GM12878 (cell line): ENCODE results near the gene MARCHF10. TPM values are rescaled to one million over a fixed set of nuclear protein-coding genes. Genes with fewer than 3 reads are reported as not detected.

ENCODE experiments used
- ATAC-seq: fragments of 200-7000 bp; cut with Tn5 transposase; 3 replicates; pipeline ENCODE4 v1.9.1; 2020; ENCODE audit warnings: mild to moderate bottlenecking, moderate library complexity
- BruUV-seq: library from RNA; stranded (reverse); fragments of 400-500 nt; replicated peaks from 2 replicates; lab custom pipeline; 2021; lab: Mats Ljungman, UMichigan
- CTCF ChIA-PET: fragments of 300-600 bp; sonication (Branson Sonifier 250); formaldehyde crosslinking; extraction: SDS; loops from one replicate; lab custom pipeline; 2021; ENCODE audit warnings: inconsistent platforms; lab: Yijun Ruan, JAX
- POLR2A ChIA-PET: fragments of 350-600 bp; formaldehyde crosslinking; extraction: SDS; loops from one replicate; lab custom pipeline; 2021; ENCODE audit warnings: inconsistent platforms; lab: Charles Lee
- RAD21 ChIA-PET: fragments of 300-600 bp; sonication (Branson Sonifier 250); formaldehyde crosslinking; loops from one replicate; lab custom pipeline; 2023; ENCODE audit warnings: antibody characterized with exemption; ENCODE audit not compliant: unreplicated experiment; lab: Charles Lee
- SMC1A ChIA-PET: fragments of 300-600 bp; sonication (Branson Sonifier 250); formaldehyde crosslinking; loops from one replicate; lab custom pipeline; 2023; ENCODE audit not compliant: unreplicated experiment, uncharacterized antibody; lab: Charles Lee
- DNase-seq: peaks from one replicate; pipeline ENCODE4 v3.0.0-alpha.2; 2011; ENCODE audit warnings: low read depth, low spot score
- FAIRE-seq: peaks from 3 replicates; lab custom pipeline; 2011; peaks lifted over from hg19 to GRCh38; lab: Jason Lieb, UNC
- H2AFZ ChIP-seq: 2 replicates; pipeline ENCODE4 v1.6.0; 2011; ENCODE audit warnings: low read depth, low read length, control low read depth; ENCODE audit not compliant: control insufficient read depth
- H3K27ac ChIP-seq: 2 replicates; pipeline ENCODE4 v1.5.1; 2011; ENCODE audit warnings: control low read depth; ENCODE audit not compliant: control insufficient read depth, insufficient read depth
- H3K27me3 ChIP-seq, 2 experiments: replicated peaks in 1 of 2; 2 replicates each; pipeline versions ENCODE4 v1.6.0 to v1.6.1; 2011; ENCODE audit warnings: low read length in 1 of 2; ENCODE audit not compliant: control insufficient read depth in 2 of 2, insufficient read depth in 2 of 2
- H3K36me3 ChIP-seq, 2 experiments: 2 replicates each; pipeline ENCODE4 v1.5.1; 2011; ENCODE audit warnings: low read length in 1 of 2; ENCODE audit not compliant: control insufficient read depth in 2 of 2, insufficient read depth in 2 of 2
- H3K4me1 ChIP-seq: 2 replicates; pipeline ENCODE4 v1.6.1; 2011; ENCODE audit warnings: mild to moderate bottlenecking, low read length, moderate library complexity, mixed read lengths; ENCODE audit not compliant: control insufficient read depth, insufficient read depth
- H3K4me2 ChIP-seq: 2 replicates; pipeline ENCODE4 v1.6.0; 2011; ENCODE audit warnings: control low read depth; ENCODE audit not compliant: control insufficient read depth, insufficient read depth
- H3K4me3 ChIP-seq: fragments of 200-600 bp; sonication (generic); 2 replicates; pipeline ENCODE4 v1.5.1; 2016
- H3K79me2 ChIP-seq: 2 replicates; pipeline ENCODE4 v1.6.0; 2011; ENCODE audit warnings: low read length; ENCODE audit not compliant: control insufficient read depth, insufficient read depth
- H3K9ac ChIP-seq: 2 replicates; pipeline ENCODE4 v1.8.0; 2011; ENCODE audit warnings: low read length, control low read depth, mixed read lengths; ENCODE audit not compliant: control insufficient read depth, insufficient read depth
- H3K9me3 ChIP-seq: replicated peaks from 3 replicates; pipeline ENCODE4 v1.5.1; 2011; ENCODE audit warnings: mild to moderate bottlenecking, low read length; ENCODE audit not compliant: control insufficient read depth, insufficient read depth
- H4K20me1 ChIP-seq: 2 replicates; pipeline ENCODE4 v1.6.0; 2011; ENCODE audit not compliant: control insufficient read depth, insufficient read depth
- CHD4 ChIP-seq: fragments of 200-600 bp; sonication (generic); IDR thresholded peaks from 2 replicates; pipeline ENCODE4 v1.6.1; 2016; ENCODE audit warnings: mild to moderate bottlenecking
- ETV6 ChIP-seq, 2 experiments: fragments of 450-650 bp in 1 of 2; IDR thresholded peaks in 1 of 2; conservative IDR thresholded peaks in 1 of 2; 2 replicates each; pipeline ENCODE4 v1.6.1; 2014; ENCODE audit warnings: antibody characterized with exemption in 1 of 2, borderline replicate concordance in 1 of 2, low read depth in 1 of 2, mild to moderate bottlenecking in 1 of 2, moderate library complexity in 1 of 2
- FOS ChIP-seq: IDR thresholded peaks from 3 replicates; pipeline ENCODE4 v1.6.1; 2011; ENCODE audit warnings: borderline replicate concordance; ENCODE audit not compliant: insufficient read length; ENCODE audit errors: extremely low read depth
- FOXM1 ChIP-seq: IDR thresholded peaks from 2 replicates; pipeline ENCODE4 v1.6.1; 2012; ENCODE audit warnings: low read depth, mild to moderate bottlenecking, inconsistent platforms, low read length, moderate library complexity
- IRF5 ChIP-seq: fragments of 450-650 bp; IDR thresholded peaks from 2 replicates; pipeline ENCODE4 v1.6.1; 2017; ENCODE audit warnings: borderline replicate concordance
- KAT2A ChIP-seq: conservative IDR thresholded peaks from 2 replicates; pipeline ENCODE4 v1.6.1; 2011; ENCODE audit warnings: low read depth, low read length; ENCODE audit not compliant: control insufficient read depth
- RB1 ChIP-seq: fragments of 450-650 bp; formaldehyde crosslinking; IDR thresholded peaks from 2 replicates; pipeline ENCODE4 v1.6.1; 2017; ENCODE audit warnings: mild to moderate bottlenecking, borderline replicate concordance
- RBBP5 ChIP-seq: fragments of 200-600 bp; sonication (generic); conservative IDR thresholded peaks from 2 replicates; pipeline ENCODE4 v1.6.1; 2016
- REST ChIP-seq: IDR thresholded peaks from 2 replicates; pipeline ENCODE4 v1.6.1; 2012; ENCODE audit warnings: mild to moderate bottlenecking, low read depth, low read length
- SIN3A ChIP-seq: IDR thresholded peaks from 2 replicates; pipeline ENCODE4 v1.6.1; 2012; ENCODE audit warnings: low read depth, low read length, improper control_type of control experiment
- SIX5 ChIP-seq: IDR thresholded peaks from 2 replicates; pipeline ENCODE4 v1.6.1; 2011; ENCODE audit warnings: mild to moderate bottlenecking, low read depth, low read length, moderate library complexity; ENCODE audit not compliant: severe bottlenecking
- TAF1 ChIP-seq: IDR thresholded peaks from 2 replicates; pipeline ENCODE4 v1.6.1; 2011; ENCODE audit warnings: mild to moderate bottlenecking, low read depth, low read length, borderline replicate concordance
- TARDBP ChIP-seq: IDR thresholded peaks from 2 replicates; pipeline ENCODE4 v1.6.1; 2016; ENCODE audit warnings: borderline replicate concordance
- WGBS: methylation state at CpG from one replicate; pipeline ENCODE4 v1.1.6; 2016; ENCODE audit warnings: low lambda C conversion rate; ENCODE audit not compliant: insufficient replicate concordance, insufficient coverage; ENCODE audit errors: missing lambda C conversion rate; 5-methylcytosine and 5-hydroxymethylcytosine counted together
- in situ Hi-C: fragments of 300-500 bp; cut with MboI; formaldehyde crosslinking; loops from 9 replicates; pipeline ENCODE4 v1.14.3; 2018; ENCODE audit warnings: mixed read lengths
- intact Hi-C: fragments of 100-400 bp; cut with micrococcal nuclease; formaldehyde crosslinking; loops from one replicate; pipeline ENCODE4 v1.14.2; 2022; ENCODE audit not compliant: unreplicated experiment
- polyA plus RNA-seq, 11 experiments: library from polyadenylated mRNA; depleted of rRNA in 4 of 11; unstranded in 6 of 11; stranded (reverse) in 5 of 11; fragments of >200 nt; fragmentation: Nextera tagmentation in 4 of 11; fragmentation: Illumina TruSeq in 1 of 11; extraction: Ambion mirVana in 4 of 11; extraction: Trizol in 1 of 11; gene quantifications; 1 replicate in 1 of 11; 2 replicates in 10 of 11; pipeline versions ENCODE4 v1.2.1 to v1.2.3, GENCODE V29; 2011 to 2016; ENCODE audit warnings: inconsistent platforms in 2 of 11, missing spikeins in 2 of 11, low read depth in 1 of 11
- total RNA-seq, 4 experiments: library from RNA; depleted of rRNA in 3 of 4; stranded (reverse); fragments of >200 nt in 3 of 4; fragmentation: Illumina TruSeq in 1 of 4; extraction: Trizol in 1 of 4; gene quantifications; 2 replicates each; pipeline versions ENCODE4 v1.2.1 to v1.2.3, GENCODE V29; 2013 to 2021

Gene MARCHF10
- total and polyA plus RNA-seq, 10 of the 15 experiments (the other 5 are each of a cell fraction or from before 2014, with no cell fraction given): 0.11 to 0.24 TPM; not detected in 8

- no peak overlapping the region for H3K27ac ChIP-seq
- 33% methylated on average over 7 of the region's 7 CpGs for WGBS
- H2AFZ ChIP-seq: no peak overlapping the region
- no peaks in the 10 kb centered on the region; a peak in 2 of 4 replicates for H3K27me3 ChIP-seq
- no peak overlapping the region for H3K4me3 ChIP-seq
- H3K9me3 ChIP-seq: no peaks in the 10 kb centered on the region
- no peaks in the 10 kb centered on the region for H3K36me3 ChIP-seq
- in situ Hi-C loops: no loop called here
- H4K20me1 ChIP-seq: no peaks in the 10 kb centered on the region
- POLR2A ChIA-PET: no interaction called here
- H3K4me2 ChIP-seq: no peak overlapping the region
- no peak overlapping the region for H3K9ac ChIP-seq
- TF ChIP-seq RBBP5: no peak
- TF ChIP-seq KAT2A: no peak
- TF ChIP-seq SIN3A: no peak
- TF ChIP-seq CHD4: no peak
- TF ChIP-seq TARDBP: no peak
- TF ChIP-seq SIX5: no peak
- TF ChIP-seq, all 136 proteins: peak for 0
- RAD21 ChIA-PET: no interaction called here
- FAIRE-seq (no peak), ATAC-seq (no peak), DNase-seq (no peak)
- no peaks in the 10 kb centered on the region for H3K4me1 ChIP-seq
- BruUV-seq: no TSS peak
- SMC1A ChIA-PET: no interaction called here
- no peaks in the 10 kb centered on the region for H3K79me2 ChIP-seq
- intact Hi-C loops: no loop called here
- CTCF ChIA-PET: no interaction called here
These were observed 54.6 kb downstream of the MARCHF10 start for GRCh38 chr17:62753562-62753961.

- Histone ChIP-seq H3K79me2 (no peaks in the 10 kb centered on the region), H3K4me2 (no peak overlapping the region), H3K27me3 (no peaks in the 10 kb centered on the region; a peak in 2 of 4 replicates), H3K4me1 (no peaks in the 10 kb centered on the region), H4K20me1 (no peaks in the 10 kb centered on the region), H3K9ac (no peak overlapping the region), H2AFZ (no peak overlapping the region), H3K9me3 (no peaks in the 10 kb centered on the region), H3K36me3 (no peaks in the 10 kb centered on the region), H3K27ac (no peak overlapping the region), H3K4me3 (no peak overlapping the region)
- DNase-seq (no peak), ATAC-seq (no peak), FAIRE-seq (no peak)
- SMC1A ChIA-PET: no interaction called here
- intact Hi-C loops (no loop called here), in situ Hi-C loops (no loop called here)
- RAD21 ChIA-PET: no interaction called here
- BruUV-seq: no TSS peak
- POLR2A ChIA-PET: no interaction called here
- CTCF ChIA-PET: no interaction called here
- WGBS: 46% methylated on average over 12 of the region's 12 CpGs
- TF ChIP-seq FOS (no peak), ETV6 (conservative IDR thresholded peaks at IDR 0.05 in 1 of 2, IDR thresholded peaks at IDR 0.05 in 1 of 2; ENCODE audit: borderline replicate concordance in 1 of 2, low read depth in 1 of 2) (no peak), TAF1 (no peak), FOXM1 (no peak), IRF5 (no peak), REST (no peak), RB1 (no peak)
These were observed 56.9 kb downstream of the MARCHF10 start for GRCh38 chr17:62751060-62751691.
